Activated naive CD4-positive, alpha-beta T cell treated with anti-CD3 and anti-CD28 coated beads, Interleukin-2, amount 50 U/mL, for 16 hours (primary cell): Measurements from ENCODE around the gene P3H2.
"Not testable (repeated sequence)": the region's sequence is repeated elsewhere in the genome, so short reads cannot be mapped to it uniquely, and the experiment has no call there.

Experiments
- DNase-seq: peaks from one replicate; pipeline ENCODE4 v3.0.0-alpha.2; 2020

The P3H2 gene

GRCh38 chr3:190084983-190085382 is 35.7 kb downstream of the P3H2 start:
- DNase-seq = no peak

DNA sequence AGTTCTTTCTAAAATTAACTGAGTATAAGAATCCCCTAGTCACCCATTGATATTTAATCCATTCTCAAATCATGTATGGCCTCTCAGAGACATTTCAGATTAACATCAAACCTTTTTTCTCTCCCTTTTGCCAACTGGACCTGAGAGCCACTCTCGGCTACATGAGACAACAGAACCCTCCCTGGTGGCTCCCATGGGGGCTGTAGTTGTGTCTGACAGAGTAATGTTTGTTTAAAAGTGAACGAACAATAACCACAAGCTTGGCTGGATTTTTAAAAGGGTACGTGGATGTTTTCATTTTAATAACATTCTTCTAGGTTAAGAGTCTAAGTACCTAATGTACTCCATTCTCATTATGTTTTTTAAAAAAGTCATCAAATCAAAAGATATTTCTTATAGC is 37.1 kb downstream of the P3H2 start:
- DNase-seq = no peak

GRCh38 chr3:190081389-190081788 is 39.3 kb downstream of the P3H2 start:
- no peak for DNase-seq

DNA sequence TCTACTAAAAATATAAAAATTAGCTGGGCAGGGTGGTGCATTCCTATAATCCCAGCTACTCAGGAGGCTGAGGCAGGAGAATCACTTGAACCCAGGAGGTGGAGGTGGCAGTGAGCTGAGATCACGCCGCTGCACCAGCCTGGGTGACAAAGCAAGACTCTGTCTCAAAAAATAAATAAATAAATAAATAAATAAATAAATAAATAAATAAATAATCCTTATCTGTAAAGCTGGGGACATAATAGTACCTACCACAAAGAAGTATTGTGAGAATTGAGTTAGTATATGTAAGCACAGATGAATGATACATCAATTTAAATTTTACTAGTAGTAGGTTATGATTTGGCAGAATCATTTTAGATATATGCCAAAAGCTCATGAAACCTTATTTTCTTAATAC is 41.5 kb downstream of the P3H2 start:
- not testable (repeated sequence) for DNase-seq

DNA sequence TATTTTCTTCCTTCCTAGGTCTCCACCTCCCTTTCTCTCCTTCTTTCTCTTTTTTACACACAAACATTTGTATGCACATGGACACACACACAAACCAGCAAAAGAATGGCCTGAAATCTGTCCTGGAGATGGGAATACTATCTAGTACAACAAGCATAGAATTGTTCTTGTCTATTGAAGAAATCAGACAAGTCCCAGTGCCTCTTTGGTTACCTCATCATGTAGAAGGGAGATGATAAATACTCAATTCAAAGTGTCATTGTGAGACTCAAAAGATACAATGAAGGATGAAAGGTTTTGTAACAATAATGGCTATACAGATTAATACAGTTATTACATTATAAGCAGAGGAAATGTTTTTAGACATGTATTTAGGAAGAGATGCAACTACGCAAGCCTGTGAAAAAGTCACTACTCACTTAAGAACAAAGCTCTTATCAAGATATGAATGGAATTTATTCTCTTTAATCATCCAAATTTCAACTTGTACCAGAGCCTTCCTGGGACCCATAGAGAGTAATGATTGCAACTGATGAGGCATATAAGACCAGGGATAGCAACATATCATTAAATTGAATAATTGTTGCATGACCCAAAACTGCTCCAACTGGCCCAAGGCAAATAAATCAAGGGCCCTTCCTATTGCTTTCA is 43.2 kb downstream of the P3H2 start:
- no peak for DNase-seq

- DNase-seq = no peak
Observed at GRCh38 chr3:190076601-190077394, 43.9 kb downstream of the P3H2 start.

DNA sequence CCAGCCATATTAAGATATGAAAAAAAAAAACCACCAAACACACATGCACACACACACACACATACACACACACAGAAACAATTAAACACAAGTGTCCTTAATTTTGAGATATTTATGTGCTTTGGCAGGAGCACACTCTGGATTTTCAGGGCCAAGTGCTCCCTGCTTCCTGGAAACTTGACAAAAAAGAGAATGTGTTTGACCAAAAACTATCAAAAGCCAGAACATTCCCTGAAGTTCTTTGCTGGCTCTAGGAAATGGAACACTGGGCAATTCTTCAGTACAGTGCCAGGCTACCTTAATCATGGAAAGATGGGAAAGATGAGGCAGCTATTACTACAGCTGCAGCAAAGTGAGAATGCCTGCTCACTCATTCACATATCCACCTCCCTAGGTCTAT is 44.6 kb downstream of the P3H2 start:
- no peak for DNase-seq

DNA sequence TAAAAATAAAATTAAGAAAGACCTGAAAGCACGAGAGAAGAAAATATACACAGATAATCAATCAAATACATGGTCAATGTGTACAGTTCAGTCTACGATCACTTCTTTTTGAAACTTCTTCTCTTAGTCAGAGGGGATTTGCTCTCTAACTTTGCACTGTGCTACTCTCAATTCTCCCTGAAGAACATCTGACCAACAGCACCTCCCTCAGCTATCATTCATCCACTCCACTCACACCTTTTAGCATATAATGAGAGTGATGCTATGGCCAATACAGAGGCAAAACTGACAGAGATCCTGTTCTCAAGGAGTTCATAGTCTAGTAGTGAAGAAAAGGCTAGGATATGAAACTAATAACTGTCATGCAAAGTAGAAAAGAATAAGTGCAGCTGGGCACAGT is 45.9 kb downstream of the P3H2 start:
- no peak for DNase-seq

DNA sequence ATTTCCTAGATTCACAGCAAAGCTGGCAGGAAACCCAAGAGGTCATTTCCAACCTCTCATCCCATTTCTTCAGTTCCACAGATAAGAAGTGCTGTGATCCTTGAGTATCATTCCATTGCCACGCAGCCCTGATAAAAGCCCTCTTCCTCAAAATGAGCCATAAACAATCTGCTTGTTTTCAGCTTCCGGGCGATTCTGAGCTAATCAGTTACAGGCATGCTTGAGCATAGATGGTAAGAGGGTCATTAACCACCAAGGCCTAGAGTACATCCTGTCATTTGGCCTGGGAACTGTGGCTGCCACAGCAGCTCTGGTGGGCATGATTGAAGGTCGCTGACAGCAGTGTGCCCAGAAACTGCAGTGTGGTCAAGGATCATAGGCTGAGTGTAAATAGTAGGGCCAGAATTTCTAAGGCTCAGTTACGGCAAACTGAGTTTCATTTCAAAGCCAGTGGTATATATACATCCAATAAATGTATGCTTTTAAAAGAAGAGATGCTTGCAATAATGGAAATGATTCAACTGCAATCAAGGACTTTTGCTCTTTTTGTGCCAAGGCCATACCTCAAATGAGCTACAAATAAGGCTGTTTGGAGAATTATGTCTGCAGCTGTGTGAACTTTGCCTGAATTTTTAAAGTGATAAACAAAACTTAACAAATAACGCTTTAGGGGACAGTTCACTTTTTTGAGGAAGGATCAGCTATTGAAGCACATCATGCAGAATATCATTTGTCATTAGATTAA is 47.3 kb downstream of the P3H2 start:
- no peak for DNase-seq

GRCh38 chr3:190072856-190073255 is 47.8 kb downstream of the P3H2 start:
- no peak for DNase-seq

- DNase-seq = not testable (repeated sequence)
Observed at GRCh38 chr3:190071921-190072320, 48.8 kb downstream of the P3H2 start.

DNA sequence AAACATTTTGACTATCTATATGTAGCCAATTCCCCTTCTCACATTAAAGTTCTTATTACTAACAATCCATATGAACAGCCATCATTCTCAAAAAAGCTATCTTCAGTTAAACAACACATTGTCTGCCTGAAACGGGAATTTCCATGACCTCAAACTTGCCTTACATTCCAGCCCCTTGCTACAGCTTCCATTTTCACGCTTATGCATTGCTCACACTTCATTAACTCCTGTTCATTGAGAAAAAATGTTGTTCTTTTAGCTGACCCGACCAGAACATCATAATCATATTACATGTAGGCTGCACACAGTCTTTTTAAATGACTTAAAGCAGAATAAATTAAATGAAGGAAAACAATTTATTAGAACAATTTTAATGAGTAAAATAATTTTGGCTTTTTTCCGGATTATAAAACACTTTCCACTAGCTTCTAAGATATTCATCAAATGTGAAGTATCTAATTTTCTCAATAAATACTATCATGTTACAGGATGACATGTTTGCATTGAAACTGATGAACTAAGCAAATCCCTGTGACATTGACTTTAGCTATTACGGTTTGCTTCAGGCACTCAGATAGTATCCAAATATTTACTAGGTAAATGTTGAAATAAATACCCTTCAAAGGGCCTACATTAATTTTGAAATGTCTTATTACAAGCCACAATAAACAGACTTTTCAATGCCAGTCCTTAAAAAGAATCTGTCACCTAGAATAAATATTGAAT is 49.9 kb downstream of the P3H2 start:
- DNase-seq = no peak

GRCh38 chr3:190065204-190065603 is 55.5 kb downstream of the P3H2 start:
- DNase-seq = no peak

DNA sequence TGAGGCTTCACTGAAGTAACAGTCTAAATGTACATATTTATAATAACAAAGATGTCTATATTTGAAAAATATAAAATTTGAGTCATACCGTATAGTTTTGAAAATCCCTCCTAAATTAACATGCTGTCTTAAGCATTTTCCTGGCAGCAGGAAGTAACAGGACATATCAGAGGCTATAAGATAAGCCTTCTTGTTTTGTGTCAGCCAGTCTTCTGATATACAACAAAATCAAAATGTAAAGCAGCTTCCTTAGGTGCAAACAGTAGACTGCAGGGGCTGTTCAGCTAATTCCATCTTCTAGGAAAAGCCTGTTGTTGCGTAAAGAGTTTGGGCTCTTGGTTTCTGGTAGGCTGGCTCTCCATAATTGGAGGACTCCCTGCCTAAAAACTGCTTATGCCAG is 56.0 kb downstream of the P3H2 start:
- DNase-seq = no peak

DNA sequence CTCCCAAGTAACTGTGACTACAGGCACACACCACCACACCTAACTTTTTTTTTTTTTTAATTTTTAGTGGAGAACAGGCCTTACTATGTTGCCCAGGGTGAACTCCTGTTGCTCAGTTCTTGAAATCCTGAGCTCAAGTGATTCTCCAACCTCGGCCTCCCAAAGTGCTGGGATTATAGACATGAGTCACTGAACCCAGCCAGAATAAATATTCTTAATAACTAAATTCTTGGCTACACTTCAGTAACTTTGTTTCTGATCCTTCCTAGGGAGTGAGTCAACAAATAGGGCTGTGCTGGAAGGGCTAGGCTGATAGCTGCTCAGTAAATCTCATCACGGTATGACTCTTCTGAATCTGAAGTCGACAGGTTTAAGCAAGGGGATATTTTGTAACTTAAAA is 56.6 kb downstream of the P3H2 start:
- no peak for DNase-seq

- no peak for DNase-seq
Observed at GRCh38 chr3:190063490-190063889, 57.2 kb downstream of the P3H2 start.

- no peak for DNase-seq
Observed at GRCh38 chr3:190060192-190060775, 60.4 kb downstream of the P3H2 start.

DNA sequence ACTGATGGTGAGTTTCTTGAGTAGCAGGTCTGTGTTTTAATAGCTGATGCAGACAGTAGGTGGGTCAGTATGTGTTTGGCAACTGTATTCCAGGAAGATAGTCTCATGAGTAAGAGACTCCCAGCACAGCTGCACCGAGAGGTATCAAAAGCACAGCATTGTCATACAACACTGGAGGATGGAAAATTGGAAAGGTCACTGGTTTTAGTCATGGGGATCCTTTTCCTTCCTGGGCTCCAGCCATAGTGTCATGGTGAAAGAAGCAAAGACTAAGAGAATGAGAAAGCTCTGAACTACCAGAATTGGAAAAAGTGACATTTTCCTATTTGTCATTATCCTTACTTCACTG is 61.5 kb downstream of the P3H2 start:
- DNase-seq = no peak

GRCh38 chr3:190058521-190059241 is 62.0 kb downstream of the P3H2 start:
- DNase-seq = no peak

GRCh38 chr3:190056742-190057141 is 64.0 kb downstream of the P3H2 start:
- DNase-seq = no peak

DNA sequence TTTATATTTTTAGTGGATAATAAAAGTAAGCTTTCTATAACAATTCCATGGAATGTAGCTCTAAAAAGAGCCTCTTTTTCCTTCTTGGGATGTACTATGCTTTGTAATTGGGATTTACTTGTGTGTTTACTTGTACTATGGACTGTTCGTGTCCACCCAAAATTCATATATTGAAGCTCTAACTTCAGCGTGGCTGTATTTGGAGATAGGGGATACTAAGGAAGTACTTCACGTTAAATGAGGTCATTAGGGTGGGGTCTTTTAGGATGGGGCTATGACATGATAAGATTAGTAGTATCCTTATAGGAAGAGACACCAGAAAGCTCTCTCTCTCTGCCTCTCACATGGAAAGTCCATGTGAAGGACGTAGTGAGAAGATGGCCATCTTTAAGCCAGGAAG is 64.9 kb downstream of the P3H2 start:
- DNase-seq = no peak
